DMS79 (cell line): Measurements from ENCODE around the gene MAB21L4.

ENCODE experiments used
- DNase-seq: peaks from one replicate; lab custom pipeline; 2025; lab: John Stamatoyannopoulos, UW

The MAB21L4 gene

DNA sequence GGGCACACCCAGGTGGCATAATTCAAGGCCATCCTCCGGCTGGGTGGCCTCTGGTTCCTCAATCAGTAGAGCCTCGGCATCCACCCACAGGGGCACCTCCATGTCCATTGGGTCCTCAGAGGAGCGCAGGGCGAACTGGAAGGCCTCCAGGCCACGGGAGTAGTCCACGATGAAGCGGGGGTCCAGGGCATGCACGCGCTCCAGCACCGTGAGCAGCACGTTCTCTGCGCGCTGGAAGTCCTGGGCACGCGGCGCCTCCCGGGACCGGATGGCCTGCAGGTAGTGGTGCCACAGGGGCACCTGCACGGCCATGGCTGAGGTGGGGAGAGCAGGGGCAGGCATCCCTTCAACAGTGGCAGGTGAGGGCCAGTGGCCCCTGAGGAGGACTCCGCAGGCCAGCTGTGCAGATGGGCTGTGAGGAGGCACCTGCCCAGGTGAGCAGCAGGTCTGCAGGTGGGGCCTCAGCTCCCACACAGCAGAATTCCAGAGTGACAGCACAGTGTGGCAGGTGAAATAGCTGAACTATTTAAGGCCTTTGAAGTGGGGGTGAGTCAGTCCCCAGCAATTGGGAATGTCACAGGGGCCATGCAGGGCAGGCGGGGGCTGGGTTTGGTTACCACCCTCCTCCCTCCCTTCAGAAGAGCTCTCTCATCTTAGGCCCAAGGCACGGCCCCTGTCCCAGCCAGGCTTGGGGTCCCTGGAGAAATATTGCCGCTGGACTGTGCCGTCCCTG is at the start of gene MAB21L4:
TSS of gene MAB21L4 (minus strand) at position 501 of the 733 bp plus-strand sequence. CDS start at position 342, 159 bp downstream.
- no peak for DNase-seq

GRCh38 chr2:240936106-240936505 is 40.1 kb upstream of the MAB21L4 start:
- DNase-seq: no peak

- DNase-seq: no peak
Measured at GRCh38 chr2:240935103-240935876, 39.3 kb upstream of the MAB21L4 start.

- DNase-seq: no peak
Measured at GRCh38 chr2:240934701-240935102, 38.7 kb upstream of the MAB21L4 start.

- no peak for DNase-seq
Measured at GRCh38 chr2:240933966-240934700, 38.2 kb upstream of the MAB21L4 start.

GRCh38 chr2:240933048-240933965 is 37.4 kb upstream of the MAB21L4 start:
- no peak for DNase-seq

DNA sequence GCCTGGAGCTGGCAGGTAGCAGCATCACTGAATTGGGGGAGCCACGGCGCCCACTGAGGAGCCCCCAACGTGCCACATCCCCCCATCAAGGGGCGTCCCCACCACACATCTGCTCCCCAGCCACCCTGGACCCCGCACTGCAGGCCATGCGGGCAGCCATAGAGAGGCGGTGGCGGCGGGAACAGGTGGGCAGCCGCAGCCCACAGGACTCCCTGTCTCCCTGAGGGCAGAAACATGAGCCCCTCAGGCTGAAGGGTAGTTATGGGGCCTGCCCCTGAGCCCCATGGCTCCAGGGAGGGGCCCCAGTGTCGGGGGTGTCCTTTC is 36.7 kb upstream of the MAB21L4 start:
- DNase-seq: no peak

- DNase-seq: no peak
Measured at GRCh38 chr2:240932001-240932723, 36.2 kb upstream of the MAB21L4 start.

GRCh38 chr2:240931319-240931949 is 35.5 kb upstream of the MAB21L4 start:
- no peak for DNase-seq

DNA sequence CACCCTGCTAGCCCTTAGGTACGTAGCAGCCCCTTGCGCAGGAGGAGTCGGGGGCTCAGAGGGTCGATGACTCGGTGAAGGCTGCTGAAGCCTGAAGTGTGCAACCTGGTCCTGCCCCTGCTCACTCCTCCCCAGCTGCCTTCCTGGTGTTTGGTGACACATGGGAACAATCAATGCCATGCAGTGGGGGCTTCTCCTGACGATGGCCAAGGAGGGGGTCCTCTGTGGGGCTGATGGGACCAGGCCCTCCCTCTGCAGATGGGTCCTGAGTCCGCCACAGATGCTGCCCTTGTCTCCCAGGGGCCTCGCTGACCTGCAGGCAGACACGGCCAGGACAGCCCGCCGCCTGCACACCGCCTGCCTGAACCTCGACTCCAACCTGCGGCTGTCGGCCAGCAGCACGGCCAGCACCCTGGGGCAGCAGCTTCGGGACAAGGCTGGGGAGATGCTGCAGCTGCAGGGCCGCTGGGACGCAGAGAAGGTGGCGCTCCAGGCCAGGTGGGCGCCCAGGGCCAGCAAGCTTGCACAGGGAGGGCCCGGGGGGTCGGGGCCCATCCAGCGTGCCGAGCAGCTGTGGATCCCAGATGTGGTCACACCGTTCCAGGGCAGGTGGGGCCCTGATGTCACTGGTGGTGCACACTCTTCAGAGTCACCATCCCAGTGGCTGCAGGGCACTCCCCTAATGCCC is 34.8 kb upstream of the MAB21L4 start:
- no peak for DNase-seq

DNA sequence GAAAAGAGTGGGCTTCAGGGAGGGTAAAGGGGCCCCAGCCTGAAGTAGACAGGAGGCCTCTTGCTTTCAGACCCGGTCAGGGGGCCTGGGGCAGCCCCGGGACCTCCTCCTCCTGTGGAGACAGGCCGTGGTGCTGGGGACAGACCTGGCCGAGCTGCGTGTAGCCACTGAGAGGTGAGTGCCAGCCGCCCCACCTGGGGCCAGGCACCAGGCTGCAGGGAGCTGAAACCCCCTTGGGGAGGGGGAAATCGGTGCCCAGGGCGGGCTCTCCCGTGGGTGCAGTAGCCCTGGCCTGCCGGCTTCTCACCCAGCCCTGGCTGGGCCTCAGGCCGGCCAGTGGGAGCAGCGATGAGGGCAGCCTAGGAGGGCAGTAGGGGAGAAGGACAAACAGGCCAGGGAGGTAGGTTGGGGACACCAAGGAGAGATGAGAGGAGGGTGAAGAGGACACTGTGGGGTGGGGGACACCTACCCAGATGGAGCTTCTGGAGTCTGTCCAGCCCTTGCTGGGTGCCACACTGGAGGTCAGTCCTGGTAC is 34.2 kb upstream of the MAB21L4 start:
- DNase-seq: no peak

- DNase-seq: no peak
Measured at GRCh38 chr2:240929364-240930095, 33.6 kb upstream of the MAB21L4 start.

- DNase-seq: no peak
Measured at GRCh38 chr2:240928476-240929363, 32.8 kb upstream of the MAB21L4 start.

DNA sequence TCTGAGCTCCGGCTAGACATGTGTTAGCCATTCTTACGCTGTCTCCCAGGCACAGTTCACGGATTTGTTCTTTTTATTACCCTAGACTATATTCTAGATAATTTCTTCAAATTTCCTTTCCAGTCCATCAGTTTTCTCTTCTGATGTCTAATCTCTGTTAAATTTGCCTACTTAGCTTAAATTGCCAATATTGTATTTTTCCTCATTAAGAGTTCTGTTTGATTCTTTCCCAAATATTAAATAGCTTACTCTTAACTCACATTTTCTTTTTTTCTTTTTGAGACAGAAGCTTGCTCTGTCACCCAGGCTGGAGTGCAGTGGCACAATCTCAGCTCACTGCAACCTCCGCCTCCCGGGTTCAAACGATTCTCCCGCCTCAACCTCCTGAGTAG is 31.4 kb upstream of the MAB21L4 start:
- DNase-seq: no peak

DNA sequence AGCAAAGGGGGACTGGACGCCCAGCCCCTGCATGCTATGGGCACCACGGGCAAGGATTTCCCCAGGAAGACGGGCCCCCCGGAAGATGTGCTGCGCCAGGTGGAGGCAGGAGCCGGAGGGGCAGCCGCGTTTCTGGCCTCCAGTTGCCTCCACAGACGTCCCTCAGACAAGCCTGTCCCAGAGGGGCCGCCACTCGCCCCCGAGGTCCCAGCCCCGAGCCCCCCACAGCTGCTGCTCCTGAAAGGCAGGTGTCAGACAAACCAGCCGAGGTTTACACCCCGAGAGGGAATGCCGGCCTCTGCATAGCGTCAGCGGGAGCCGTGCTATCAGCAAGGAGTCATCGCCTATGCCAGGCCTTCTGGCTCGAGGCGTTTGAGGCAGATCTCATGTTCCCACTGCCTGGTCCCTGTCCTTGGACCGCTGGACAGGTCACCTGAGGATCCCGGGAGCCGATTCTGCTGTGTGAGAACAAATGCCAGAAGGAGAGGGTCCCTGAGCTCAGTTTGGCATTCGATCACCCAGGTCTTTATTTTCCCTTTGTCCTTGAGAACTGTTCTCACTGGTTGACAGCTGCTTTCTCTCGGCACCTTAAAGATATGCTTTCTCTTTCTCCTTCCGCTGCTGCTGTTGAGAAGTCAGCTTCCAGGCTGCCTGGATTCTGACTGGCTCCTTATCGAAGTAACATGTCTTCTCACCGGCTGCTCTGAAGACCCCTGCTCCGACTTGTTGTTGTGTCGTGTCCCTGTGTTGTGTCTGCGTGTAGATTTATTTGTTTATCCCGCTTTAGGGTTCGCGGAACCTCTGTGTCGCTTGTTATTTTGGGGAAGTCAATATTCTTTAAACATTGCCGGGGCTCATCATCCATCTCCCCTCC is 30.8 kb upstream of the MAB21L4 start:
- DNase-seq: no peak

- DNase-seq: no peak
Measured at GRCh38 chr2:240925568-240926515, 29.9 kb upstream of the MAB21L4 start.
